GM19023 (cell line): ENCODE measurements around the gene NUP37.
A peak's percentile ranks its signal among the peaks of the same experiment; 100 is the strongest.
"Not testable (repeated sequence)": the region's sequence is repeated elsewhere in the genome, so short reads cannot be mapped to it uniquely, and the experiment has no call there.

ENCODE experiments used
- ATAC-seq: cut with Tn5 transposase; IDR thresholded peaks from one replicate; pipeline ENCODE4 v1.9.1; 2021; ENCODE audit warnings: mild to moderate bottlenecking, moderate library complexity; ENCODE audit not compliant: unreplicated experiment

The NUP37 gene

DNA sequence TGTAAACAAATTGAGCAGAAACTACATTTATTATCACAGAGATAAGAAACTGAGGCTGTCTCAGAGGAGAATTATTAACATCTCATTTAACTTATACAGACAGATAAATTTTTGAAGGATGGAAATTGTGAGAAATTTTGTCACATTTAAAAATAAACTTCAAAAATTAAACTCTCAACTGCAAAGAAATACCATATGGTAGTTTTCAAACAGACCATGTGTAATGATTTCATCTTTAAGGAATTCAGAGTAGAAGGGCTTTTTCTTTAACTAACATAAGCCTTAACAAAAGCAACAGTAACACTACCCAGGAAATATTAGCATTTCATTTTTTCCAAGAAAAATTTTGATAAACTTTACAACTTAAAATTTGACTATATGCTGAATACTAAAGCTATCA lies 26.6 kb downstream of the NUP37 start:
- ATAC-seq: no peak

DNA sequence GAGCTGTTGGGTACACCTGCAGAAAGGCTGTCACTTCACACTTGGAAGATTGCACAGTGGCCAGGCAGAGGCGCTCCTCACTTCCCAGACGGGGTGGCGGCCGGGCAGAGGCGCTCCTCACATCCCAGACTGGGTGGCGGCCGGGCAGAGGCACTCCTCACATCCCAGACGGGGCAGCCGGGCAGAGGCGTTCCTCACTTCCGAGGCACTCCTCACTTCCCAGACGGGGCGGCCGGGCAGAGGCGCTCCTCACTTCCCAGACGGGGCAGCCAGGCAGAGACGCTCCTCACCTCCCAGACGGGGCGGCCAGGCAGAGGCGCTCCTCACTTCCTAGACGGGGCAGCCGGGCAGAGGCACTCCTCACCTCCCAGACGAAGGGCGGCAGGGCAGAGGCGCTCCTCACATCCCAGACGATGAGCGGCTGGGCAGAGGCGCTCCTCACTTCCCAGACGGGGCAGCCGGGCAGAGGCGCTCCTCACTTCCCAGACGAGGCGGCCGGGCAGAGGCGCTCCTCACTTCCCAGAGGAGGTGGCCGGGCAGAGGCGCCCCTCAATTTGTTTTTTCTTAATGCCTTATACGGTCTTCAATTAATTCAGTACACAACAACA lies 30.6 kb downstream of the NUP37 start:
- ATAC-seq: not testable (repeated sequence)

DNA sequence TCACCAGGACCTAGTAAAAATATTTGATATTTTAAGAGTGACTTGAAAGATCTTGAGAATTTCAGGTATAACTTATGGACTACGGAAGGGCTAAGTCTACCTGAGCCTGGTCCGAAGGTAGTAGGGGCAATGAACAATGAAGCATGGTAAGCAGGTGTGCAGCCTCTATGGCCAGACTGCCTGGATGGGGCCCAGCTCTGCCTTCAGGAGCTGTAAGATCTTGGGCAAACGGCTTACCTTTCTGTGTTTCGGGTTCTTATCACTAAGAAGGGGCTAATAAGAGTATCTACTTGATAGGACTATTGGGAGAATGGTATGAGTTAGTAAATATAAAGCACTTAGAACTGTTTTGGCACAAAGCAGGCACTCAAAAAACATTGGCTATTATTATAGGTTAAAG lies 39.1 kb downstream of the NUP37 start:
- ATAC-seq: no peak

DNA sequence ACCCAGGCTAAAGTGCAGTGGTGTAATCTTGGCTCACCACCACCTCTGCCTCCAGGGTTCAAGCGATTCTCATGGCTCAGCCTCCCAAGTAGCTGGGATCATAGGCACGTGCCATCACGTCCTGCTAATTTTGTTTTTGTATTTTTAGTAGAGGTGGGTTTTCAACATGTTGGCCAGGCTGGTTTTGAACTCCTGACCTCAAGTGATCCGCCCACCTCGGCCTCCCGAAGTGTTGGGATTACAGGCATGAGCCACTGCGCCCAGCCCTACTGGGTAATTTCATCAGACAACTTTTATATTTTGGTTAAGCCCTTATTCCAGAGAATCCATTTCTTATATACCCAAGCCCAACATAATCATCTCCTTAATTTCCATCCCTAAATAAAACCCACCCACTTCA lies 47.8 kb downstream of the NUP37 start:
- not testable (repeated sequence) for ATAC-seq

DNA sequence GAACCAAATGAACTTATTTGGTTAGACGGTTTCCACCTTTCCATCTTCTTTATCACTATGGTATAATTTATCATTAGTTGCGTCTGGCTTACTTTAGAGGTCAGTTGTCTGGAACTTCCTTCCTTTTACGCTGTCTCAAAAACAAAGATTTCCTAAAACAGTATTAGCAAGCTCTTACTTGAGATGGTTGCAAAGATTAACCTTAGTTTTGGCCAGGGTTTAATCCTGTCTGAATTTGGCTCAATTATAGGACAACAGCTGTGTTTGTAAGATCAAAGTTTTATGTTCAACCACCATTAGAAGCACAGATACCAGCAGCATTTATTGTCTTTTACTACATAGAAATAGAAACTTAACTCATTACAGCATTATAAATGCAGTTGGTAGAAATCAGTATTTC lies 50.2 kb downstream of the NUP37 start:
- no peak for ATAC-seq

DNA sequence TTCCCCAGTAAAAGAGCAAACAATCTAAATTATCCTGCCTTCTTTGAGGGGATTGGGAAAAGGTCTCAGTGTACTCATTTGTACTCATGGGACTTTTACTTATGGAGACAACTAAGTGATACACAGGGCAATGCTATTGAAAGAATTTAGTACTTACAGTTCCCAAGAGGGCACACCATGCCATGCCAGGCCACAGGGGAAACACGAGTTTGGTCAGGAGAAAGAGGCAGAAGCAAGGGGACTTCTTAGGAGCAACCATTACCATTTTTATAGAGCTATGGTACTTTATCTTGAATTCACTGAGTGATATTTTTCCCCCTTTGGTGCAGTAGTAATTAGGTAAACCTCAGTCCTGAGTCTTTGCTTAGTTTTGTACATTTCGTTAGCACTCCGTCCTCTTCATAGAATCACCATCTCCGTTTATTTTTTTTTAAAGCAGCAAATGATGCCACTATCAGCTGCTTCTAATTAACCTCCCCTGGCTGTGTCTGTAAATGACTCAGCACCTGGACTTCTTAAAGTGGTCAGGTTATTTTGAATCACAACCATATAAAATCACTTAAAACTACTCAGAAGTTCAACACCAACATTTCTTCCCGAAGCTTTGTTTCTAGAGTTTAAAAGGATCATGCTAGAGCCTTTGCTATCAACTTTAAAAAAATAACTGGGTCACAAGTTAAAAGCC lies 52.2 kb downstream of the NUP37 start:
- no peak for ATAC-seq

DNA sequence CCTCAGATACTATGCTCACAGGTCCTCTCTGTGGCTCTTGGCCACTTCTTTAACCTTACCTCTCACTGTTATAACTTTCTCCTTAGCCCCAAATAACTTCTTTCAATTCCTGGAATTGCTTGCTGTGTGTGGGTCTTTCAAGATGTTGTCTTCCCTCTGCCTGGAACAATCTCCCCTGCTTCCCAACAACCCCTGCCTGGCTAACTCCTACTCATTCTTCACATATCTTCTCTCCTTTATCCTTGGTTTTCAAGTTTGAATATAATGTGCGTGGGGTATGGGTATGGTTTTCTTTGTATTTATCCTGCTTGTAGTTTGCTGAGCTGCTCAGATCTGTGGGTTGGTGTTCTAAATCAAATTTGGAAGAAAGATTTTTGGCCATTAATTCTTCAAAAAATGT lies 55.4 kb downstream of the NUP37 start:
- no peak for ATAC-seq

DNA sequence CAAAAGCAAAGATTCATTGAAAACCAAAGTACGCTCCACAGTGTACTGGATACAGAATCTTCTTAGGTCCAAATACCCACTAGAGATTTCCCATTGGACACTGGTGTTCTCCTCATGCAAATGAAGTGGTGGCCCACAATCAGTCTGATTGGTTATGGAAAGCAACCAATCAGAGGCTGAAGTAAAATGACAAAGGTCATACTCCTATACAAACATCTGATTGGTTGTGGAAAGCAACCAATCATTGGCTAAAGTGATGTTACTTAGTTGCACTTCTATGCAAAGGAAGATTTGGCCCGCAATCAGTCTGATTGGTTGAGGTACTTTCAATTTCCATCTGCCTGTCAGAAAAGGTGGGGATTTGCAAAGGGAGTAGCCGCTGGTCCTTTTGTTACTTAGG lies 56.8 kb downstream of the NUP37 start:
- ATAC-seq: no peak

DNA sequence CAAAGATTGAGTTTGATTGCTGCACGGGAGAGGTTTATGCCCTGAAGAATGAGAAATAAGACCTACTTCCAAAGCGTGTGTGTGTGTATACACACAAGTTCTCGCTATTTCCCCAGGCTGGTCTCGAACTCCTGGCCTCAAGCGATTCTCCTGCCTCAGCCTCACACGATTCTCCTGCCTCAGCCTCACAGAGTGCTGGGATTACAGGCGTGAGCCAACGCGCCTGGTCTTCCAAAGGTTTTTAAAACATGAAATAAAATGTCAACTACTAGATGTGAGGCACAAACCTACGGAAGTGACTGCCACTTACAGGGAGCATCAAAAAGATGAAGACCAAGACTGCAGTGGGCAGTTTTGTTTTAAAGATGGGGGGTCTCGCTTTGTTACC lies 57.5 kb downstream of the NUP37 start:
- no peak for ATAC-seq

DNA sequence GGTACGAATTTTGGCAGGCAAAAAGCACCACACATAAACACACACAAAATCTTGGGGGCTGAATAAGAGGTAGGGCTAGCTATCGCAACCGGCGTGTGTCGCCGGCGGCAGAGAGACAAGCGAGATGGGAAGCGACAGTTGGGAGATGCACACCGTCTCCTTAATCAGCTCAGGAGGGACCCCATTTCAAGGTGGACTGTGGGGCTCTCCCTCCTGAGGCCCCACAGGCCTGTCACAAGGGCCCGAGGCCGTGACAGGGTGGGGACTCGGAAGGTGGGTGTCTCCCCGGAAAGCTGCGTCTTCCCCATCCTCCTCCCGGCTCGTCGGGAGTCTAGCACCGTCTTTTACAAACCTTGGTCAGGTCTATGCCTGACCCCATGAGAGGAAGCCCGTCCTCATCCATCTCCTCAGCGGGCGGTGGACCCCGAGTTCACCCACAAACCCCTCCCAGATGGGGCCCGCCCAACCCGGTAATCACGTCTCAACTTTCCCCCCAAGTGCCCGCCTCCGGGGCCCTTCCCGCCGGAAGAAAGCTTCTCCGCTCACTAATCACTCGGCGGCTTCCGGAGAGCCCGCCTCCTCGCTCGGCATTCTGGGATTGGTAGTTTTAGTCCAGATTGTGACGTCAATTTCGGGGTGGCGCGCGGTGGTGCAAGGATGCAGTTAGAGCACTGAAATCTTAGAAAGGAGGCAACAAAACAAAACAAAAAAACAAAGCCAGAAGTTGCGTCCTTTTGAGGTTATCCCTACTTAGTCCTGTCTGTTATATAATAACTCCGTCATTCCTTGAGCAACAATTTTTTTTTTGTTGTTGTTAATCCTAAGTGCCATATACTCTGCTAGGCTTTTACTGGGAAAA lies 58.1 kb downstream of the NUP37 start, which contains the start of gene WASHC3:
Gene WASHC3 (minus strand): TSS at position 432 of the 859 bp plus-strand sequence. CDS start 29 bp downstream, at position 403.
- ATAC-seq: peak; percentile 95

DNA sequence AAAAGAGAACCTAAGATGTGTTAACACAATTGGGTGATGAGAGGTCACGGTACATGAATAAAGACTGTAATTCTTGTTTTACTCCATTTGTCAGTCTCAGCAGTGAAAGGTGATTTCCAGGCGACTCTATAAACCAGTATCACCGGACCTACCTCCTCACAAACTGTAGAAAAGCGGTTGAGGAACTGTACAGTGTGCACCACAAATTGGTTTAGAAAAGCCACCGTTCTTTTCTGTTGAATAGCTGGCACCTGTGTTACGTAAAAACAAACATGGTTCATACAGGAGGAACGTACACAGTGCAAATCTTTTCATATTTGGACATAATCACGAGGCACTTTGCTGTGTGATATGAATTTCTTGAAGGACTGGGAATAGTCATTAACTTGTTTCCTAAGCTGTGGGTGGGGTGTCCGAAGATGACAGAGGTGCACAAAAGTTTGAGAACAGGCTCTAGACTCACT lies 58.8 kb downstream of the NUP37 start:
- peak; percentile 31 for ATAC-seq

DNA sequence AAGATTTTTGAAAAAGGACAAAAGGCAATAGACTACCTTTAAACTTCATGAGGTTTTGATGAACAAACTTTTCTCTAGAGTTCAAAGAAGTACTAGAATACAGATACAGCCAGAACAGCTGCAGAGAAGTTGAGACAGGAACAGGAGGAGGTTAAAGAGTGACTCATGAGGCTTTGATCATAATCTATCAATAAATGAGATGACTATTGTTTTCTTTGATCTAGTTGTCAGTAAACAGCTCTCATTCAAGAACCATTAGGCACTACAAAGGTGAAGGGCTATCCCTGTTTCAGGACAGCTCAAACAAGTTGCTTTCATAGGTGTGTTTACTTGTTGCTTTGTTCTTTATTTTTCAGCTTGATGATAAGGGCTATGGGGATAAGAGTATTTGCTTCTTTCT lies 60.6 kb downstream of the NUP37 start:
- ATAC-seq: no peak

DNA sequence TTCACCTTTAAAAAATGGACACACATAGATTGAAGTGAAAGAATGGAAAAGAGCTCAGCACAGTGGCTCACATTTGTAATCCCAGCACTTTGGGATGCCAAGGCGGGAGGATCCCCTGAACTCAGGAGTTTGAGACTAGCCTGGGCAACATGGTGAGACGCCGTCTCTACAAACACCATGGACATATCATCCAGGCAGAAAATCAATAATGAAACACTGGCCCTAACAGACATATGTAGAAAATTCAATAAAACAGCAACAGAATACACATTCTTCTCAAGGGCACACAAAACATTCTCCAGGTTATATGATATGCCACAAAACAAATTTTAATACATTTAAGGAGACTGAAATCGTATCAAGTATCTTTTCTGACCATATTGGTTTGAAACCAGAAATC lies 65.6 kb downstream of the NUP37 start:
- no peak for ATAC-seq

DNA sequence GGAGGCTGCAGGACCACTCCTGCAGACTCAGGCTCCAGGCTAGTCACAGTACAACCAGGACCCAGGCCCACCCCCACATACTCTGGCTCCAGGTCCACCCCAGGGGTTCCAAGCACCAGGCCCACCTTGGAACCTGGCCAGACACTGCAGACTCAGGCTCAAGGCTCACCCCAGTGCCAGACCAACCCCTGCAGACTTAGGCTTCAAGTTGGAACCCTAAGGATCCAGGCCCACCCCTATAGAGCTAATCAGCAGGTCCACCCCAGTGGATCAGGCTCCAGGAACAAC lies 66.9 kb downstream of the NUP37 start:
- ATAC-seq: no peak

DNA sequence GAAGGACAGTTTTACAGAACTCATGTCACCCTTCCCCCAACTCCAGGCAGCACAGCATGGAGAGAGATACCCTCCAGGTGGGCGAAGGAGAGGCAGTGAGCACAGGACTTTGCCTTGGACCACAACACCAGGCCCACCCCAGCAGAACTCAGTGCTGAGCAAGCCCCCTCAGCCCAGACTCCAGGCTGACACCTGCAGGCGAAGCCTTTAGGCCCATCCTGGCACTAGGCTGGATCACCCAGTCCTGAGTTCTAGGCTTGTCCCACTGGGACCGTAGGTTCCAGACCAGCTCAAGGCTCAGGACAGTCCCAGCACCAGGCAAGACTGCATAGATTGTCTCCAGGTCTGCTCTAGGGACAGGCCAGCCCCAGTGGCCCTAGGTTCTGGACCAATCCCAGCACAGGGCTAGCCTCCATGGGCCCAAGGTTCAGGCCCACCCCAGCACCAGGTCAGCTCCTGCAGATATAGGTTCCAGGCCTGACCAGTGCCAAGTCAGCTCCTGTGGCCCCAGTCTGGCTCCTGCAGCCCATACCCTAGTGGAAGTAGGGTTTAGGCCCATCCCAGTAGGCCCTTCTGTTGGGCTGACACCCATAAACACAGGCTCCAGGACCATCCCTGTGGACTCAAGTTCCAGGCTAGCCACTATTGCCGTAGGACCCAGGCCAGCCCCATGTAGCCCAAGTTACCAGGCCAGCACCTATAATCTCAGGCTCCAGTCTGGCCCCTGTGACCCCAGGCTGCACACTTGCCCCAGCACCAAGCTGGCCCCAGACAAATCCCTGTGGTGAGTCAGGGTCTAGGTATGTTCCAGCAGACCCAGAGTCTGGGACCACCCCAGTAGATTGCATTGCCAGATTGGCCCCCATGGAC lies 67.5 kb downstream of the NUP37 start:
- no peak for ATAC-seq

DNA sequence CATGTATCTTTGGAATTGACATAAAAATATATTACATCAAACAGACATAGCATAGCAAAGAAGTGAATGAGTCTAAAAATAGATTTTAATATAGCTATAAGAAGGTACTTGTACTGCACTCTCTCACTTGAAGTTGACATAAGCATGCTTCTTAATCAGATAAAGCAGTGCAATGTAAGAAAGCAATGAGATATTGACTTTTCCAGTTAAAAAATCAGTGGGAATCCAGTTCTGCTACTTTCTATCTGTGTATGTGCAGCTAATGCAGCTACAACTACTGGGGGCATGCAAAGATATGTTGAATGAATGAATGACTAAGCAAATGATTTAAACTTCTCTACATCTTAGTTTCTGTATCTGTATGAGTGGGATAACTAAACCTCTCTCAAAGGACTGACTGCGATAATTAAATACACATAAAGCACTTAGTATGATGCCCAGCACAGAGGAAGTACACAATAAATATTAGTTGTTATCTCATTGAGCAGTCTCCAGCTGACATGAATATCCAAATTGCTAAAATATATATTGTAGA lies 68.4 kb downstream of the NUP37 start:
- no peak for ATAC-seq

DNA sequence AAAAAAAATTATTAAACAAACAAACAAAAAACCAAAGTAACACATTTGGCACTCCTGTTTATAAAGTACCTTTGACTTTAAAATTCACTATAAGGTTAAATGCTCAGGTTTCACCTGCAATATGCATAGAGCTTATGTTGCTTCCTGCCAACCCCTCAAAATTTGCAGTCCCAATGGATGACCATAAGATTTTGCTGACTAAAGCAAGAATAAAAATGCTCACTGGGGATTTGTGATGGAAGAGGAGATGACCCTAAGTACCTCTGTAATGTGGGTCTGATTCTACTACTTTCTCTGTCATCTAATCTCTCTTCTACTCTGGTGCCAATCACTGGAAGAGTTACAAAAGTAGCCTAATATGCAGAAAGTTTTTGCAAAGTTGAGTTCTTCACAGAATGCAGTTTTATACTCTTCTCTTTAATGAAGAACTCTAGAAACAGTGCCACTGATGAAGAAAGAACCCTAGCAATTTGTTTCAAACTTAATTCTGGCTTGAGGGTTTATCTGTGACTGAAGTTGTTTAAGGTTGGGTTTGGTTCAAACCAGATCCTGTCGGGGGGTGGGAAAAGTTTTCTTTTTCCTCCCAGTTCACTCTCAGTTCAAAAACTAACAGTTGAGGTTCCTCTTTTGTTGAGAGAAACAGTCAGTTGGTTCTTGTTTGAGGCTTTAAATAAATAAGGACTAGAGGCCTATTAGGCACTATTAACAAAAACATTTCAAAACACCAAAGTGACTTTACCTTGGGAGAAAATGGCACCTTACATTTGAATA lies 69.1 kb downstream of the NUP37 start:
- no peak for ATAC-seq

DNA sequence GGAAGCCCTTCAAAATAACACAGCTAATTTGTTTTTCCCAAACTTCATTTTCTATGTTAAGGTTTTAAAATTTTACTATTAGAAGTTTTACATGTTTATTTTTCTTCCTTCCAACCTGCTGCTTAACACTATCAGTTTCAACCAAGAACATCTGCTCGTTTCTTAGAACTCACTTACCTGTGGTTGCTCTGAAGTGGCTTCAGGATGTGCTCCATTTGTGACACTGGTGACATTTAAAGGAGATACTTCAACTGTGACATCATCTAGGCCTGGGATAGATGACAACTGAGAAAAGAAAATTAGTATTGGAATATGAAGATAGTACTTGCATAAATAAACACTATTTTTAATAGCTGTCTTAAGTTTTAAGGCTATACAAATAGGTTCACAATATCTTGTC lies 76.0 kb downstream of the NUP37 start:
- ATAC-seq: peak; percentile 82

DNA sequence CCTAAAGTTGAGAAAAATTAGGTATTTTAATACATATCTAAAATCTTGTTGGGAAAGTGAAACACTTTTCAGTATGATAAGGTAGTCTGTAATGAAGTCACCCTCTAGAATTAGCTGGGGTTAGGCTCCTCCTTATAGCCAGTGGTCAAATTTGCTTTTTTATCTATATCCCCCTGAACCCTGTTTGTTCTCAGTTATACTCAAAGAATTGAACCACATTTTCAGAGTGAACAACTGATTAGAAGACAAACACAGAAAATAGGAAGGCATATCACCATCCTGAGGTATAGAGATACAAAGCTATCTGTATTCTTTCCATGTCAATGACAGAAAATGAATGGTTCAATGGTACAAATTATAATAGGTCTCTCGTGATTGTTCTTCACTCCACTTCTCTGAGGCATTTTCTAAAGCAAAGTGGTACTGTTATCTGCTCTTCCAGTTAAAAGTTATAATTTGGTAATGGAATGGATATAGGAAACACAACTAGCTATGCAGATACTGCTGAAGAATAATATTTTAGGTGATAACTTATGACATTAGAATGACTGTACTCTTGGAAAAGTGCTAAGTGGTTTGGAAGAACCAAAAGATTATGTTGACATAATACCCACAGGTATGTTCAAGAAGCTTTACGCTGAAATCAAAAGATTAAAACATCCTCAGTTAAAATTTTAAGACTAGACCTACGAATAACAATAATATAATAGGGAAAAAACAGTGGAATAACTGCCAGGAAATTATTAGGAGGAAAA lies 85.7 kb downstream of the NUP37 start:
- ATAC-seq: no peak
